GM13976 (cell line): ENCODE data around the gene PLEKHG1.

ENCODE experiments used
- DNase-seq: peaks from one replicate; pipeline ENCODE4 v3.0.0; 2012; ENCODE audit warnings: low spot score
- in situ Hi-C: fragments of 300-500 bp; cut with MboI; formaldehyde crosslinking; loops from one replicate; pipeline ENCODE4 v1.12.0; 2022; ENCODE audit warnings: low sequenced_read_pairs, mixed read lengths, inconsistent platforms; ENCODE audit not compliant: unreplicated experiment
- TF ChIP-seq, protein P1 (sequence below): IDR thresholded peaks from 2 replicates; pipeline ENCODE4 v1.5.1; 2012; ENCODE audit warnings: borderline replicate concordance, mild to moderate bottlenecking; ENCODE audit not compliant: insufficient read depth; ENCODE audit errors: extremely low read depth, missing control alignments, control extremely low read depth

The PLEKHG1 gene

DNA sequence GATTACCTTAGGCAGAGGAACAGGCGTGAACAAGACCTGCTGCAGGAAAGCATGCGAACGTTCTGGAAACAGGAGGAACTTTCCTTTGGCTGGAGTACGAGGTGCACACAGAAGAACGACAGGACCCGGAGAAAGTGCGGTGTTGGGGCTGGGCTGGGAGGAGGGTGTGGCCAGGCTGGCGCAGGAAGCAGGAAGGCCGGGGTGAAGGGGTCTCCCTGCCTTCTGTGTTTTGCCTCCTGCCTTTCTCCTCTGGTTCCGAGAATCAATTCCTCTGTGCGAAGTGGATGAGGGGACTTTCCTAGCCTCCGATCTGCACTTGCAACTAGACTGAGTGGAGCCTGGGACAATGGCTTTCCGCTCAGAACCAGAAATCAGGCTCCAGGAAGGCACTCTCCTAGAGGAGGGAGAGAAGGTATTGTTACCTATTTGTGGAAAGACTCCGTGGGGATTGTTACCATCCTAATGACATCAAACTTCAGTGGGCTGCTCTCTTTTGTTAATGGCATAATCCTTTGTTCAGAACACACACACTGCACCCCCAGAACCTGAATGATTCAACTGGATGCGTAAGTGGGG is 22.9 kb upstream of the PLEKHG1 start:
- TF ChIP-seq, protein P1, sequence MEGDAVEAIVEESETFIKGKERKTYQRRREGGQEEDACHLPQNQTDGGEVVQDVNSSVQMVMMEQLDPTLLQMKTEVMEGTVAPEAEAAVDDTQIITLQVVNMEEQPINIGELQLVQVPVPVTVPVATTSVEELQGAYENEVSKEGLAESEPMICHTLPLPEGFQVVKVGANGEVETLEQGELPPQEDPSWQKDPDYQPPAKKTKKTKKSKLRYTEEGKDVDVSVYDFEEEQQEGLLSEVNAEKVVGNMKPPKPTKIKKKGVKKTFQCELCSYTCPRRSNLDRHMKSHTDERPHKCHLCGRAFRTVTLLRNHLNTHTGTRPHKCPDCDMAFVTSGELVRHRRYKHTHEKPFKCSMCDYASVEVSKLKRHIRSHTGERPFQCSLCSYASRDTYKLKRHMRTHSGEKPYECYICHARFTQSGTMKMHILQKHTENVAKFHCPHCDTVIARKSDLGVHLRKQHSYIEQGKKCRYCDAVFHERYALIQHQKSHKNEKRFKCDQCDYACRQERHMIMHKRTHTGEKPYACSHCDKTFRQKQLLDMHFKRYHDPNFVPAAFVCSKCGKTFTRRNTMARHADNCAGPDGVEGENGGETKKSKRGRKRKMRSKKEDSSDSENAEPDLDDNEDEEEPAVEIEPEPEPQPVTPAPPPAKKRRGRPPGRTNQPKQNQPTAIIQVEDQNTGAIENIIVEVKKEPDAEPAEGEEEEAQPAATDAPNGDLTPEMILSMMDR: no peak
- DNase-seq: peak; percentile 7
- in situ Hi-C loops: no loop called here

DNA sequence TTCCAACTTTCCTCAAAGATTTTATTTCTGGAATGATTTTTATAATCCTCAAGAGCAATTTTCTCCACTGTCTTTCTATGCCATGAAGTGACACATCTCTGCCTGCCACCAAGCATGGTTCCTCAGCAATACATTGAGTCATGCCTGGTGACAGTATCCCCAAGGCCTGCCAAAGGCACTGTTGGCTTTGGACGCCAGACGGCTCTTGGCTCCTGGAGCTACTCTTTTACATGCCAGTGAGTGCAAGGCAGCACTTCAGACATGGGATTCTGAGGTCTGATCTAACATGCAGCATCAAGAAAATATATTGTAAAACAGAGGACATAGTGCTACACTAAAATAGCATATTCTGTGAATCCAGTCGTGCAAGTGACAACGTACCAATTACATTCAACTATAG is 20.1 kb upstream of the PLEKHG1 start:
- TF ChIP-seq, protein P1: no peak
- in situ Hi-C loops: no loop called here
- DNase-seq: no peak

DNA sequence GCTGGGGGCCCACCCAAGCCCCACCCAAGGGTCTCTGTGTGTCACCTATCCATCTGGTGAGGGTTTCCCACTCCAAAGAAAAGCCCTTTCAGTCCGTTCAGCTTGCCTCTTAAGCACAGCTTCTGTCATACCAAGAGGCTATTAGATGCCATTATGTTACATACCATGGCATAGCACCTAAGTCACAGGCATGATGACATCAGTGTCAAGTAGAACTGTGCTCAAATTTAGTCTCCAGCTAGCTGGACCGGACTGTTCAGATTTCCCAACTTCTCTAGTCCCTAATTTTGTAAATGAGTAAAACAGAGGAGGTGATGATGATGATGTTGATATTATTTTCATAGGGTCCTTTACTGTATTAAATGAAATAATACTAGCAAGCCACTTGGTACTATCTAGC is 19.2 kb upstream of the PLEKHG1 start:
- no peak for DNase-seq
- in situ Hi-C loops: no loop called here
- TF ChIP-seq, protein P1: no peak

DNA sequence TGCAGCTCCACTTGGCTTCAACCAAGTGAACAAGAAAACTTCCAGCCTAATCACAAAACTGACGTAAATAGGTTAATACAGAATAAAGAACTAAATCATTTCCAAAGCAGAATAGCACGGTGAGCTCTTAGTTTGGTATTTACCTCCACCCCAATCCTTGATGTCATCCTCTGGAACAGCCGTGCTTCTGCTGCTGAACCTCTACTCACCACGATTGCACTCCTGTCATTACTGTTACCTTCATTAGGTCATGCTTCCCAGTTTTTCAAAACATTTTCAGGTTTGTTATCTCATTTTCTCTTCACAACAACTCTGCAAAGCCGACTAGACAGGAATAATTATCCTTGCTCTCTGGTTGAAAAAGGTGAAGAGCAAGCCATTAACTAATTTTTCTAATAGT is 15.6 kb upstream of the PLEKHG1 start:
- TF ChIP-seq, protein P1: no peak
- in situ Hi-C loops: no loop called here
- no peak for DNase-seq

DNA sequence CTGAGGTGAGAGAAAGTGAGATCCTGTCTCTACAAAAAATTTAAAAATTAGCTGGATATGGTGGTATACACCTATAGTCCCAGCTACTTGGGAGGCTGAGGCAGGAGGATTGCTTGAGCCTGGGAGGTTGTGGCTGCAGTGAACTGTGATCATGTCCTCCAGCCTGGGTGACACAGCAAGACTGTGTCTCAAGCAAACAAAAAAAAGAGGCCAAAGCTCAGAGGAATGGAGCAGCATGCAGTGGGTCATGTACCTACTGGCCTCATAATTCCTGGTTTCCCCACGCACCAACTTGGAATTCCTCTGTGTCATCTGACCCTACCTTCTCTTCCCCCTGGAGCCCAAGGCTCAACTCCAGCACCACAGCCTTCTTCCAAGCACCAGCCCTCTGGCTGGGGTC is 15.1 kb upstream of the PLEKHG1 start:
- TF ChIP-seq, protein P1: no peak
- no peak for DNase-seq
- in situ Hi-C loops: no loop called here

DNA sequence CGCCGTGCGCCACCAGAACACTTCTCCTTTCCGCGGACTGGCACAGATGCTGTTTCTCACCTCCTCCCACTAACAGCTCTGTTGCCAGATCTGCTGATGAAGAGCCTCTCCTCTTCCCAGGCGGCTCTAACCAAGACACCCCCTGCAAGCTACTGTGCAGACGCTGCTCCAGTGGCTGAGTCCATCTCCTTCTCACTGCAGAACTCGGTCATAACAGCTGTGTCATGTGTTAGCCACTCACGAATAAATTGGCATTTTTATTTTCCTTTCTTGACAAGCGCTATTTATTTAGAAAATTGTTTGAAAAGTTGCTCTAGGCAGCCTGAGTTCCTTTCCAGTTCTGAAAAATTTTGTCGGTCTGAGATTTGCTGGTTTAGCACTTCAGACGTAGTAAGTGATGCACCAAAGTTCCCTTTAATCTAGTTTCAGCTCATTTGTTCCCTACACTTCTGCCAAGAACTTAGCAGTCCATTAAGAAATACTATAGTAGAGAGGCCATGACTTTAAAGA is 12.8 kb upstream of the PLEKHG1 start:
- no peak for DNase-seq
- TF ChIP-seq, protein P1: no peak
- in situ Hi-C loops: no loop called here

DNA sequence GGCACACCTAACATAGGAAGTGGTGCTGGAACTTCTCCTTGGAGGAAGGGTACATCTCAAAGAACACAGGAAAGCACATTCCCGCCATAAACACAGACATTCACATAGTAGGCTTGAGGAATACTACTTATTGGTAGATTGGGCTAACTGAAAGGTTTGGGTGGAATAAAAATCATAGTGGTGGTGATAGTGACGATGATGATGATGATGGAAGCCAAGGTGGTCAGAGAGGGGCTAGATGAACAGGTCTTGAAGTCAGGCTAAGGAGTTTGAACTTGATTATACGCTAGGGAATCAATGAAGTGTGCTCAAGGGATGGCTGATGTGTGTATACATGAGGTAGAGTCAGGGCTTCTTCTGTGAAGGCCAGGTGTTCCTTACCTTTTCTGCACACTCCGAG is 12.0 kb upstream of the PLEKHG1 start:
- in situ Hi-C loops: no loop called here
- TF ChIP-seq, protein P1: no peak
- DNase-seq: no peak
